A673 (cell line): ENCODE measurements around the gene C16orf96.

ENCODE experiments used
- EZH2 ChIP-seq: fragments of 200-600 bp; sonication (generic); IDR thresholded peaks from 2 replicates; pipeline ENCODE4 v1.6.1; 2017; ENCODE audit warnings: borderline replicate concordance, low read depth, mild to moderate bottlenecking, mixed read lengths, antibody characterized with exemption, low read length; ENCODE audit not compliant: poor library complexity, severe bottlenecking
- TF ChIP-seq, protein P1 (sequence below): fragments of 300-800, 200-600 bp; sonication (generic); conservative IDR thresholded peaks from 2 replicates; pipeline ENCODE4 v1.5.1; 2017; ENCODE audit warnings: low read depth, mild to moderate bottlenecking, antibody characterized with exemption, low read length, moderate library complexity, mixed read lengths

DNA sequence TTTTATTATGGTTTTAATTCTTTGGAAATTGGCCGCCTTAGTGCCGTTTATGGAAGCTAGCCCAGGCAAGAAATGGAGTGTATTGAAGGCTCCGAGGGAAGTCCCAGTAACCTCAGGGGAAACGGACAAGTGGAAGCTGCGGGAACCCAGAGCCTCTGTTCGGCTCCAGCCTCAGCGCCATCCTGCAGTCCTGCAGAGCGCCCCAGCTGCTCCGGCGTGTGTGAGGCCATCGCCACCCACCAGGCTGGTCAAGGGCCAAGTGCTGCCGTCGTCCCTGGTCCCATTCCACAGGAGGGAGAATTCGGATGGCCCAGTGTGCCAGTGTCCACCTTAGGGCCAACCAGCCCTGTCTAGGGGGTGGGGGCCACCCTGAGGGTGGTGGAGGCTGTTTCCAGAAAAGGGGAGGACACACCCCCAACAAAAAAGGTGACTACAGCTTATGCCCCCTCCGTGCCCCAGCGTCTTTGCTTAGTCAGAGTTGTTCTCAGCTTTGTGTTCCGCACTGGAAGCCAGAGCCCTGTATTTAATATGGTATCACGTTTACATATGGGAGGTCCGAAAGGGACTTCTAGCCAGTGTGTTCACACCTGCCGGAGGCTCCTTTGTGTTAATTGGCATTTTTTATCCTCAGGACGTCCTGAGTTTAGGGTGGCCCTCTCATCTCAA is 81.5 kb downstream of the C16orf96 start:
- TF ChIP-seq, protein P1, sequence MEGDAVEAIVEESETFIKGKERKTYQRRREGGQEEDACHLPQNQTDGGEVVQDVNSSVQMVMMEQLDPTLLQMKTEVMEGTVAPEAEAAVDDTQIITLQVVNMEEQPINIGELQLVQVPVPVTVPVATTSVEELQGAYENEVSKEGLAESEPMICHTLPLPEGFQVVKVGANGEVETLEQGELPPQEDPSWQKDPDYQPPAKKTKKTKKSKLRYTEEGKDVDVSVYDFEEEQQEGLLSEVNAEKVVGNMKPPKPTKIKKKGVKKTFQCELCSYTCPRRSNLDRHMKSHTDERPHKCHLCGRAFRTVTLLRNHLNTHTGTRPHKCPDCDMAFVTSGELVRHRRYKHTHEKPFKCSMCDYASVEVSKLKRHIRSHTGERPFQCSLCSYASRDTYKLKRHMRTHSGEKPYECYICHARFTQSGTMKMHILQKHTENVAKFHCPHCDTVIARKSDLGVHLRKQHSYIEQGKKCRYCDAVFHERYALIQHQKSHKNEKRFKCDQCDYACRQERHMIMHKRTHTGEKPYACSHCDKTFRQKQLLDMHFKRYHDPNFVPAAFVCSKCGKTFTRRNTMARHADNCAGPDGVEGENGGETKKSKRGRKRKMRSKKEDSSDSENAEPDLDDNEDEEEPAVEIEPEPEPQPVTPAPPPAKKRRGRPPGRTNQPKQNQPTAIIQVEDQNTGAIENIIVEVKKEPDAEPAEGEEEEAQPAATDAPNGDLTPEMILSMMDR, result no peak
- no peak for TF ChIP-seq EZH2
